GM21515 (cell line): ENCODE results near the gene OR8S1.
A peak's percentile ranks its signal among the peaks of the same experiment; 100 is the strongest.
"Not testable (repeated sequence)": the region's sequence is repeated elsewhere in the genome, so short reads cannot be mapped to it uniquely, and the experiment has no call there.

ENCODE experiments used
- ATAC-seq: cut with Tn5 transposase; IDR thresholded peaks from one replicate; pipeline ENCODE4 v1.9.1; 2021; ENCODE audit not compliant: unreplicated experiment

OR8S1 gene

GRCh38 chr12:48525332-48525731 is at the start of gene OR8S1:
Gene OR8S1 (plus strand): TSS chr12:48525632. CDS start chr12:48525632, 0 bp downstream.
- ATAC-seq = no peak

- ATAC-seq = no peak
These were observed 43.2 kb upstream of the OR8S1 start, which contains the start of gene C12orf54 for GRCh38 chr12:48482198-48482597. Gene C12orf54 (plus strand): TSS chr12:48482498. CDS start chr12:48483297, 799 bp downstream.

GRCh38 chr12:48482930-48483329 is 42.5 kb upstream of the OR8S1 start:
- ATAC-seq = no peak

GRCh38 chr12:48486261-48486660 is 39.2 kb upstream of the OR8S1 start:
- no peak for ATAC-seq

- ATAC-seq = no peak
These were observed 38.8 kb upstream of the OR8S1 start for GRCh38 chr12:48486679-48487078.

- ATAC-seq = peak; percentile 83
These were observed 36.4 kb upstream of the OR8S1 start for GRCh38 chr12:48489012-48489411.

GRCh38 chr12:48489456-48489855 is 36.0 kb upstream of the OR8S1 start:
- not testable (repeated sequence) for ATAC-seq

- not testable (repeated sequence) for ATAC-seq
These were observed 25.2 kb upstream of the OR8S1 start for GRCh38 chr12:48500281-48500680.

- ATAC-seq = not testable (repeated sequence)
These were observed 18.6 kb upstream of the OR8S1 start for GRCh38 chr12:48506836-48507235.

GRCh38 chr12:48508987-48509386 is 16.4 kb upstream of the OR8S1 start:
- no peak for ATAC-seq

- no peak for ATAC-seq
These were observed 15.3 kb upstream of the OR8S1 start for GRCh38 chr12:48510111-48510510.

GRCh38 chr12:48512855-48513254 is 12.6 kb upstream of the OR8S1 start:
- peak; percentile 74 for ATAC-seq

- ATAC-seq = no peak
These were observed 10.7 kb upstream of the OR8S1 start for GRCh38 chr12:48514728-48515127.

GRCh38 chr12:48520381-48520780 is 5.1 kb upstream of the OR8S1 start:
- not testable (repeated sequence) for ATAC-seq

- ATAC-seq = no peak
These were observed 2.6 kb downstream of the OR8S1 start for GRCh38 chr12:48527891-48528670.

GRCh38 chr12:48532601-48533000 is 7.2 kb downstream of the OR8S1 start:
- no peak for ATAC-seq

GRCh38 chr12:48536602-48537001 is 11.2 kb downstream of the OR8S1 start:
- ATAC-seq = no peak

GRCh38 chr12:48542300-48542928 is 17.0 kb downstream of the OR8S1 start:
- no peak for ATAC-seq

GRCh38 chr12:48545833-48546469 is 20.5 kb downstream of the OR8S1 start:
- no peak for ATAC-seq

- not testable (repeated sequence) for ATAC-seq
These were observed 21.6 kb downstream of the OR8S1 start for GRCh38 chr12:48547012-48547411.

GRCh38 chr12:48551636-48552035 is 26.2 kb downstream of the OR8S1 start:
- ATAC-seq = not testable (repeated sequence)
